Prostate gland (tissue), 2 donors: ENCODE data around the gene SBF1. TPM values are rescaled to one million over a fixed set of nuclear protein-coding genes. Genes with fewer than 3 reads are reported as not detected.

Experiments used
- DNase-seq: peaks from one replicate; pipeline ENCODE4 v3.0.0-alpha.2; 2019; ENCODE audit warnings: low spot score
- H3K27ac ChIP-seq, 2 donors: fragments of 200-600 bp; sonication (generic); 2 replicates each; pipeline ENCODE4 v1.5.1; 2017 to 2019
- H3K27me3 ChIP-seq: fragments of 200-600 bp; sonication (generic); replicated peaks from 2 replicates; pipeline ENCODE4 v1.5.1; 2019; ENCODE audit not compliant: insufficient read depth
- H3K36me3 ChIP-seq, 2 donors: fragments of 200-600 bp; sonication (generic); 1 replicate in 1 of 2; 2 replicates in 1 of 2; pipeline versions ENCODE4 v1.5.1 to v1.8.1; 2017 to 2019
- H3K4me1 ChIP-seq: fragments of 200-600 bp; sonication (generic); replicated peaks from 2 replicates; pipeline ENCODE4 v1.5.1; 2019
- H3K4me3 ChIP-seq, 2 donors: fragments of 200-600 bp; sonication (generic); 2 replicates each; pipeline ENCODE4 v1.5.1; 2017 to 2019
- H3K9me3 ChIP-seq: fragments of 200-600 bp; sonication (generic); 2 replicates; pipeline ENCODE4 v1.5.1; 2017
- CTCF ChIP-seq, 4 experiments: fragments of 200-600 bp in 2 of 4; fragments of 450-650 bp in 2 of 4; sonication (generic) in 2 of 4; IDR thresholded peaks; 1 replicate in 3 of 4; 2 replicates in 1 of 4; pipeline ENCODE4 v1.5.1; 2016 to 2019; ENCODE audit warnings: antibody characterized with exemption in 4 of 4, mild to moderate bottlenecking in 2 of 4, moderate library complexity in 2 of 4
- POLR2A ChIP-seq: fragments of 450-650 bp; IDR thresholded peaks from one replicate; pipeline ENCODE4 v1.6.1; 2016; ENCODE audit warnings: antibody characterized with exemption, mild to moderate bottlenecking
- POLR2AphosphoS5 ChIP-seq: sonication (generic); formaldehyde crosslinking; IDR thresholded peaks from one replicate; pipeline ENCODE4 v1.6.1; 2017; ENCODE audit warnings: antibody characterized with exemption
- WGBS: methylation state at CpG from one replicate; pipeline ENCODE4 v1.1.5; 2018; 5-methylcytosine and 5-hydroxymethylcytosine counted together
- intact Hi-C: fragments of 100-400 bp; cut with DNase I; formaldehyde crosslinking; loops from one replicate; pipeline ENCODE4 v1.14.2; 2022
- total RNA-seq, 2 donors: library from RNA; depleted of rRNA; stranded (reverse); fragments of >200 nt; gene quantifications; one replicate each; pipeline ENCODE4 v1.1.0, GENCODE V29; 2016

Gene SBF1
- total RNA-seq, 2 donors from 2014 or later = 44.9 to 144 TPM

DNA sequence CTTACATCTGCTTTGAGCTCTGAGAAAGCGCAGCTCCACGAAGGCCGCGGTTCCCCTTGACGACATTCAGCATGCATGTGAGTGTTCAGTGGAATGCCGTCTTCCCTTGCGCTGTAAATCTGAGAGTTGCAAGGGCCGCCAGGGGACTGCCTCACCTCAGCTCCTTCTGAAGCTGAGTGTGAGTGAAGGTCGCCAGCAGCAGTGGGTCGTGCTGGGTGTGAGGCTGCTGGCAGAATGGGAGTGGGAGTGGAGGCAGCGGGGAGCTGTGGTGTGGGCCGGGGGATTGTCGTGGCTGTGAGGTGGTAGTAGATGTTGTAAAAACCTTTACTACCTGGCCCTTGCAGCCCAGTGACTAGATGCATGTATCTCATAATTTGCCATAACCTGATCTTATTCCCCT lies 66.5 kb downstream of the SBF1 start:
- intact Hi-C loops = no loop called here
- Histone ChIP-seq H3K27ac (no peak overlapping the region), H3K9me3 (no peaks in the 10 kb centered on the region), H3K4me3 (no peak overlapping the region), H3K4me1 (no peaks in the 10 kb centered on the region), H3K27me3 (no peaks in the 10 kb centered on the region), H3K36me3 (no peaks in the 10 kb centered on the region)
- no peak for DNase-seq
- TF ChIP-seq POLR2AphosphoS5 (no peak), CTCF (IDR thresholded peaks at IDR 0.05) (no peak), POLR2A (no peak)
- 92% methylated on average over 13 of the region's 13 CpGs for WGBS

- TF ChIP-seq POLR2AphosphoS5 (no peak), CTCF (IDR thresholded peaks at IDR 0.05) (no peak), POLR2A (no peak)
- H3K27ac ChIP-seq = no peak overlapping the region
- H3K36me3 ChIP-seq = no peaks in the 10 kb centered on the region
- H3K4me1 ChIP-seq = no peaks in the 10 kb centered on the region
- H3K9me3 ChIP-seq = no peaks in the 10 kb centered on the region
- H3K4me3 ChIP-seq = no peak overlapping the region
- intact Hi-C loops = no loop called here
- H3K27me3 ChIP-seq = no peaks in the 10 kb centered on the region
- DNase-seq = no peak
- WGBS = 93% methylated on average over 24 of the region's 25 CpGs
Observed at GRCh38 chr22:50406416-50407170, 68.2 kb downstream of the SBF1 start.

DNA sequence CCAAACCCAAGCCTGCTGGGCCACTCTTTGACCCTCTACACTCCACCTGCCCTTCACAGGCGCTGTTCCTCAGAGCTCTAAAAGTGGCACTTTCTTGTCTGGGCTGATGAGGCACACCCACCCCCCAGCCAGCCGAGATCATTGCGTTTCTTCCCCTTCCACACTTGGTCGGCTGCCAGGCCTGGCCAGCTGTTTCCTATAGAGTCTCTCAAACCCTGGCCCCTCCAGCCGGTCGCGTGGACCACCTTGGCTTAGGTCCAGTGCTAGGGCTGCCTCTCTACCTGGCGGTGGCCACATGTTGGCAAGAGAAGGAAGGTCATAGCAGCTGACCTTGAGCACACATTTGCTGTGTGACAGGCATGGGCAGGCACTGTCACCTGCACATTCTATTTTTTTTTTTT lies 71.1 kb downstream of the SBF1 start:
- TF ChIP-seq POLR2A (no peak), CTCF (IDR thresholded peaks at IDR 0.05) (no peak), POLR2AphosphoS5 (no peak)
- no peak overlapping the region for H3K27ac ChIP-seq

GRCh38 chr22:50401907-50402306 lies 72.9 kb downstream of the SBF1 start:
- Histone ChIP-seq H3K27ac (no peak overlapping the region), H3K4me3 (no peak overlapping the region), H3K4me1 (no peaks in the 10 kb centered on the region), H3K9me3 (no peaks in the 10 kb centered on the region), H3K27me3 (no peaks in the 10 kb centered on the region), H3K36me3 (no peaks in the 10 kb centered on the region)
- no peak for DNase-seq
- 90% methylated on average over 4 of the region's 4 CpGs for WGBS
- TF ChIP-seq POLR2A (no peak), POLR2AphosphoS5 (no peak), CTCF (IDR thresholded peaks at IDR 0.05) (no peak)
- intact Hi-C loops = no loop called here

More for the DNA sequence above, 71.1 kb downstream of the SBF1 start:
- intact Hi-C loops = no loop called here
- no peak overlapping the region for H3K4me3 ChIP-seq
- no peak for DNase-seq
- no peaks in the 10 kb centered on the region for H3K4me1 ChIP-seq
- H3K9me3 ChIP-seq = no peaks in the 10 kb centered on the region
- H3K36me3 ChIP-seq = no peaks in the 10 kb centered on the region
- no peaks in the 10 kb centered on the region for H3K27me3 ChIP-seq
- WGBS = 43% methylated on average over 8 of the region's 8 CpGs

DNA sequence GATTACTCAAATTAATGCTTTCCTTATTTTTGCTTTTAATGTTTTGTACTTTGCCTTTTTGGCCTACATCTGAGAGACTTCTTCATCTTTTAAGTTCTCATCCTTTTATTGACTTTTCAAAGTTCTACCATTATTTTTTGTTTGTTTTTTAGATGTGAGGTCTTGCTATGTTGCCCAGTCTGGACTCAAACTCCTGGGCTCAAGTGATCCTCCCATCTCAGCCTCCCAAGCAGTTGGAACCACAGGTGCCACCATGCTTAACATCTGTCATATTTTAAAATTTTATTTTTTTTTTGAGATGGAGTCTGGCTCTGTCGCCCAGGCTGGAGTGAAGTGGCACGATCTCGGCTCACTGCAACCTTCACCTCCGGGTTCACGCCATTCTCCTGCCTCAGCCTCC lies 73.9 kb downstream of the SBF1 start:
- no peaks in the 10 kb centered on the region for H3K36me3 ChIP-seq
- no peak overlapping the region for H3K27ac ChIP-seq
- H3K4me3 ChIP-seq = no peak overlapping the region
- whole genome bisulfite sequencing = 98% methylated on average over 5 of the region's 5 CpGs
- H3K27me3 ChIP-seq = no peaks in the 10 kb centered on the region
- no peaks in the 10 kb centered on the region for H3K4me1 ChIP-seq
- TF ChIP-seq POLR2A = no peak
- TF ChIP-seq CTCF (IDR thresholded peaks at IDR 0.05) = no peak
- TF ChIP-seq POLR2AphosphoS5 = no peak
- intact Hi-C loops = no loop called here
- H3K9me3 ChIP-seq = no peaks in the 10 kb centered on the region
- DNase-seq = no peak
